SKM-1 treated with dmso at 0.1 percent for 144 hours (cell line): ENCODE data around the gene NEK7.
"Not testable (repeated sequence)": the region's sequence is repeated elsewhere in the genome, so short reads cannot be mapped to it uniquely, and the experiment has no call there.

Source experiments
- DNase-seq: peaks from one replicate; lab custom pipeline; 2025; ENCODE audit not compliant: unreplicated experiment; lab: John Stamatoyannopoulos, UW

The NEK7 gene

DNA sequence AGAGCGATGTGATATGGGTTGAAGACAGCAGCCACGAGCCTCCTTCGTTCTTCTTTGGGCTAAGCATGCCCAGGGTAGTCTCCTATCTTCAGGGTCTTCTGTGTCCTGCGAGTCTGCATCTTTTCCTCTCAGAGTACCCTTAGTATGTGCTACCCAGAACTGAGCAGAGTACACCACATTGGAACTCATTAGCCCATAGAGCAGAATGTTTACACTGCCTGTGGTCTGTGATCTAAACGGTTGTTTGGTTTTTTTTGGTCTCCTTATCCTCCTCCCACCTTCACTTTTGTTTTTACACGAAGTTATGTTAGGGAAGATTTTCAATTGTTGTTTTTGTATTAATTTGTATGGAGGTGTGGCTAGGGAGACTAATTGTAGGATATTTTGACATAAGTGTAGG is 126.4 kb downstream of the NEK7 start:
- DNase-seq, result no peak

DNA sequence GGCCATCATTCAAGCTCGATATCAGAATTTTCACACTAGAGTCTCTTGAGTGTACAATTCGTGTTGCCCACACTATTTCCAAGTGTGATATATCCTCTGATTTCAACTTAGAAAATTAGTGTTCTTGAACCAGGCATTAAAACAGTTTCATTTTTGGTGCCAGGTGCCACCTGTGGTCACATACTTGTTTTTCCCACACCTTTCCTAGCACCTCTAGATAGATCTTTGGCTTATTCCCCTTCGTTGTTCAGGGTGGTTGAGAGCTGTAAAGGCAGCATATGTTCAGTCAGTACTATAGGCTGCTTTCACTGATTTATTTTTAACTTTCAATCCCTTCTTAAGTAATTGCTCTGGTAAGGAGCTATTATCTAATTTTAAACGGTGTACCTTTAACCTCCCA is 131.1 kb downstream of the NEK7 start:
- no peak for DNase-seq

DNA sequence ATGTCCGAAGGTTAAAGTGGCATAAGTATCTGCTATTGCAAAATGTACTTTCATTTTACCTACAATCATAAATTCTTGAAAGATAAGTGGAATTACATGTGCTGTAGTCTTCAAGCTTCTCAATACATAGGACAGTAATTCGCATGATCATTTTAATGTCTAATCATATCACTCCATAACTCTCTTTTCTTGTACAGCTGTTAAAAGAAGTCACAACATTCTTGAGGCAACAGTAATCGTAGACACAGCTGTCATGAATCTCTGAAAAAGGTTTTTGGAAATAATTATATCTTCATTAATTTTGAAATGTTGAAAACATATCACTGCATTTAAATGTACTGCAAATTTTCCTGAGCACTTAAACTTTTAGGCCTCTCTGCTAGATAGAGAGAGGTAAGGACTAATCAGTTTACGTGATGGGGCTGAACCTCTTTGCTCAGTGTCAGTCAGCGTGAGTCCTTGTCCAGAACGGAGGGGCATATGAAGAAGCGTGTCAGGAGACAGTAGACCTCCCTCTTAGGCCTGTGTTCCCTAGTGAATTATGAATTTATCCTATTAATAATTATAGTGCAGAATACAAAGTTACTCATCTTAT is 133.4 kb downstream of the NEK7 start:
- no peak for DNase-seq

DNA sequence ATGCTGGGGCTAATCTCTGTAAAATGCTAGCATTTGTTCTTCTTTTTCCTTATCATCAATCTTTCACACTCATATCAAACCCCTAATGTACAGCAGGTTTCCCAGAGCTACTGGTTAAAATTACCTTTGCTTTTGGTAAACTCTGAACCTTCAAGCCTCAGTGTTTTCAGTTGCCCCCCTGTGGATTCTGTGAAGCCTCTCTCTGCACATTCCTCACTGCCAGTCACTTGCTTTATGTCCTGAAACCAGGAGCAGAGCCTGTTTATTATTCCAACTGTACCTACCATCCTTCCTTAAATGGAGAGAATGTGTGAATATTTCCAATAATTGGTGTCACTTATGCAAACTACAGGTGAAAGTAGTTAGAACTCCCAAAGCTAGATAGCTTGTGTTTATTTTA is 134.2 kb downstream of the NEK7 start:
- DNase-seq, result no peak

DNA sequence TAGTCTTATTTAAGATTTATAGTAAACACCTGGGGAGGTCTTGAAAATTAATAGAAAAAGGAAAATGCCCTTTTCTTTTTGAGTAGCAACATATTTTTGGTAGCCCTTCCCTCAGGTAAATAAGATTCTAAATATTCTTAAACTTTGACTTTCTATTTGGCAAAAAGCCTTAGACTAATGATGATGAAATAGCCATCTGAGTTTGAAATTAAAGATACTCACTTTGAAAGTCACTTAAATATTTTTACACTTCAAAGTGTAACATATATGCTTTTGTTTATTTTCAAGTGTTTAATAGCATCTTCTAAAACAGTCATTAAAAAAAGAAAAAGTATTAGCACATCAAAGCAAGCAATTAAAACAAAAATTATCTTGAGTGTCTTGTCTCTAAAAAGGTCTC is 135.1 kb downstream of the NEK7 start:
- DNase-seq, result no peak

DNA sequence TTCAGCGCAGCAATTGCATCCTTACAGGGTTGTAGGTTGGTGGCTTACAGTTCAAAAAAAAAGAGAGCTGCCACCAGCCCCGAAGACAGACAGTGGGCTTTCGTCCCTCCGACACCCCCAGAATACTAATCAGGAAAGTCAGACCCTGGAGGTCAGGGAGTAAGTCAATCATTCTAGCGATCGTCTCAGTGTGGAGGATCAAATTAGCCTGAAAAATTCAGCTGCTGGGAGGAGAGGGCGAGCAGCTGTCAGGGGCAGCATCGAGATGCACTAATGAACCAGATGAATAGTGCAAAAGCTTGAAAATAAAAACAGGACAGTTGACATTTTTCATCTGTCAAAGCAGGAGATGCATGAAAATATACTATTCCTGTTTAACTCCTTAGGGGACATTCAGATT is 138.4 kb downstream of the NEK7 start:
- no peak for DNase-seq

DNA sequence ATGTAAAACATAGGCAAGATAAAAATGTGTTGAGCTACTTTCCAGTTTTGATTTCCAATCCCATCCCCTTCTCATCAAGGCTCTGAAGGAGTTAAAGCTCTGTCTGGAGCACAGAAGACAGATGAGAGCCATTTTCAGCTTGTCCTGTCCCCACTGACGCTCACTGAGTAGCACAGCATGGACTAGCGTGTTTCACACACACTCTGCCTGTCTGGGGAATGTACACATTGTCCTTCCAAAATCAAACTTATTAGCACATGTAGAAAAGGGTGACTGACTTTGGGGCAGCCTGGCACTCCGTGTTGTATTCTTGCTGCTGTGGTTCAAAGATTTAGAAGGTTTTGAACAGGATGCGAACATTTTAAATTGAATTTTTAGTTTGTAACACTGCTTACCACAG is 139.2 kb downstream of the NEK7 start:
- no peak for DNase-seq

DNA sequence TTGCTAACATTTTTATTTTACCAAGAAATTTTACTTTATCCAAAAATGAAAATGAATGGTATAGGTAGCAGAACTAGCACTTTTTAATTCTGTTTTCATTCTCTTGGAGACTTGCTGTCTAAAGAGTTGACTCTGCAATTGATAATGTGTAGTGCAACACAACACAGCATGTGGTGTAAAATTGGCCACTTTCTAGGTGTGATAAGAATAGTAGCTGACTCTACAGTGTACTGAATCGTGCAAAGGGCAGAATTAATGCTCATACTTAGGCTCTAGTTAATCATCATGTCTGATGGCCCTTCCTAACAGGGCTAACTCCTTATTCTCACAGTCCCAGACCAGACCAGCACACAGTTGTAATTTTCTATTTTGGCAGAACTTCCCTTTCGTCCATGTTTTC is 140.5 kb downstream of the NEK7 start:
- DNase-seq, result no peak

DNA sequence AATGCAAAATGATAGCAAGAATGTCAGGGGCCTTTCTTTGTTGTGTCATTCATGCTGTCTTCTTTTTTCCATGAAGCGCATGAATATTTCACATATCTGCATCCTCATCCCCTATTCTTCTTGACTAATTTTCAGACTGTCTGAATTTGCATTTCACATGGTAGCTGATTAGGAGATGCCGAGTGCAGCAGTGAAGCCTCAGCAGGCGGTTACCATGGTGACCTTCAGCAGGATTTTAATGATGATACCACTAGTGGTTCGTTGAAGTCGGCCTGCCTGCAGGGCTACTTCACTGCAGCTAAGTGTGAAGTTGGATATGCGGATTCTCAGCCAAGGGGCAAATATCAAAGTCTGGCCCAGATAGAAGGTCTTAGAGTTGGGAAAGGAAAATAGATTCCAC is 141.8 kb downstream of the NEK7 start:
- no peak for DNase-seq

DNA sequence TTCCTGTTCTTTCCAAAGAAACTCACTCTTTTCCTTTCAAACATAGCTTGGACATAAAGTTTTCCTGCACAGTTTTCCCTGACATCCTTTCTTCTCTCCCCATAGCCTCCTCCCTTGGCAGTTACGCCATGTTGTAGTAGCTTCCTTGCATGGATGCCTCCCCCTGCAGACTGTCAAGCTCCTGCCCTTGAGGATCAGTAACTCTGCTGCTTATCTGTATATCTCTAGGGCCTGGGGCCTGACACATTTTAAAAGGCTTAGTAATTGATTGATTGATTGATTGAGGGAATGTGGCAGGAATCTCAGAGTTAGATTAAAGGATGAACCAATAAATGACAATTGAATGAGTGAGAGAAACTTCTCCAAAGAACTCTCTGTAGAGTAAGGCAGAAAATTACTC is 143.7 kb downstream of the NEK7 start:
- DNase-seq, result no peak

DNA sequence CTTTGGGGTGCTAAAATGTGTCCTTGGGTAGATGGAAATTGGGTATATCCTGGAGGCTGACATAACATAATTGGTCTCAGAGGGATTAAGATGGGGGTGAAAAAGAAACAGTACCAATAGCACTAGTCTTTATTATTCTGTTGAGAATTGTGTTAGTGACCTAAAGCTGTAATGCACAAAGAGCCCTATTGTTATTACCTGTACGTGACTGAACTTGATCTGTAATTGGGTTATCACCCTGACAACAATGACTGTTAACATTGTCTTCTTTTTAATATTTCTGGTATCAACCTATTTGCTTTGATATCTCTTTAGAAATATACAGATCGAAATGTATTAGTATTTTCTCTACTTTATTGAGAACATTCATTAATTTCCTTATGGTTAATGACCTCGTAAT is 147.6 kb downstream of the NEK7 start:
- no peak for DNase-seq

DNA sequence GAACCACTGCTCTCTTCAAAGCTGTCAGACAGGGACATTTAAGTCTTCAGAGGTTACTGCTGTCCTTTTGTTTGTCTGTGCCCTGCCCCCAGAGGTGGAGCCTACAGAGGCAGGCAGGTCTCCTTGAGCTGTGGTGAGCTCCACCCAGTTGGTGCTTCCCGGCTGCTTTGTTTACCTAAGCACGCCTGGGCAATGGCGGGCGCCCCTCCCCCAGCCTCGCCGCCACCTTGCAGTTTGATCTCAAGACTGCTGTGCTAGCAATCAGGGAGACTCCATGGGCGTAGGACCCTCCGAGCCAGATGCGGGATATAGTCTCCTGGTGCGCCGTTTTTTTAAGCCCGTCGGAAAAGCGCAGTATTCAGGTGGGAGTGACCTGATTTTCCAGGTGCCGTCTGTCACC is 158.0 kb downstream of the NEK7 start:
- DNase-seq, result not testable (repeated sequence)

DNA sequence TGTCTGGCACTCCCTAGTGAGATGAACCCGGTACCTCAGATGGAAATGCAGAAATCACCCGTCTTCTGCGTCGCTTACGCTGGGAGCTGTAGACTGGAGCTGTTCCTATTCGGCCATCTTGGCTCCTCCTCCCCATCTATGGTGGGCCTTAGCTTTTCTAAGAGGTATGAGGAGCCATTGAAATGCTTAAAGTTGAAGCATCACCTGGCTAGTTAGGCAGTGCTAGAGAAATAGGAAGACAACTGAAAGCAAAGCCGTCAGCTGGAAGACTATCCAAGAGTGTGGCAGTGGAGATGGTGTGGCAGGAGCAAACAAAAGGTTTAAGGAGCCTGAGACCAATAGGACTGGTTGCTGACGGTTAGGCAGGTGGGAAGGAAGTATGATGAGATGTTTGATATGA is 158.5 kb downstream of the NEK7 start:
- not testable (repeated sequence) for DNase-seq

DNA sequence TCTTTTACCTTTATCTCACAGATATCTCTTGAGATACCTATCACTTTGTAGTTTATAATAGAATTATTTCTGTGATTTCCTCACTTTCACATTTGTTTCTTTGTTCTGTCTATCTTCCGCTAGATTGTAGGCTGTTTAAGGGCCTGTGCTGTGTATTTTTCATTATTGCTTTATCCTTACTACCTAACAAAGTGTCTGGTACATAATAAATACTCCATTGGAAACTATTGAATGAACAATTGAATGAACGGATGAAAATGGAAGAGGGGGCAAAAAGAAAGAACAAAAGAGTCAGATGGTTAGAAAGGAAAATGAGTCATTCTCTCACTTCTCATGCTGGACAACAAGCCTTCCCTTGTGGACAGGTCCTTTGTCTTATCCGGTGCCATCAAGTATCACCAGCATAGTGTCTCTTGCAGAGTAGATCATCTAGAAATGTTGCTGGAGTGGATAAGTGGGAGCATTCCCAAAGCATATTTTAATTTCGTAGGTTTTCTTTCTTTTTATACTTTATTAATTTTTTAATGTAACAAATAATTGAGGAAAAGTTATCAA is 159.8 kb downstream of the NEK7 start:
- no peak for DNase-seq

DNA sequence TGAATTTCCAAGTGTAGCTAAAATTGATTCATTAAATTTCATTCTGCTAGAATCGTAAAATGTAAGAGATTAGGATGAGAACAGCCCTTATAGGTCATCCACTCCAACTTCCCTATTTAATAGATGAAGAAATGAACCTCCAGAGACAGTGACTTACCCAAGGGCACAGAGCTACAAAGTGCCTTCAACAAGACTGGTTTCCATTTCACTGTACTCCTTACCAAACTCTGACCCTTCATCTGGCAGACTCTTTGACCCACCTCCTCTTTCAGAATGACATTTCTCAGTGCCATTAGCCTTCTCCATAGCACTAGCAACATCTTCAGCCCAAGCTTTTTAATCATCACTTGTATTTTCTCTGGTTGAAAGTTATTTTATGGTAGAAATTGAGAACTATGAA is 161.3 kb downstream of the NEK7 start:
- peak; percentile 37 for DNase-seq

DNA sequence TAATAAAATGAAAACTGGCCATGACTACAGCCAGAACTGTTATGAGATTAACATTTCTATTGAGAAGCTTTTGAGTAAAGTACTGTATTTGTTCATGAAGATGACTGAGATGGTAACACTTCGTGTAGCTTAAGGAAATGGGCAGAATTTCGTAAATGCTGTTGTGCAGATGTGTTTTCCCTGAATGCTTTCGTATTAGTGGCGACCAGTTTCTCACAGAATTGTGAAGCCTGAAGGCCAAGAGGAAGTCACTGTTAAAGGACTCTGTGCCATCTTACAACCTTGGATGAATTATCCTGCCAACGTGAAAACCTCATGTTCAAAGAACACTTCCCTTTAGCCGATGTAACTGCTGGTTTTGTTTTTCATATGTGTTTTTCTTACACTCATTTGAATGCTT is 164.0 kb downstream of the NEK7 start:
- peak; percentile 16 for DNase-seq

DNA sequence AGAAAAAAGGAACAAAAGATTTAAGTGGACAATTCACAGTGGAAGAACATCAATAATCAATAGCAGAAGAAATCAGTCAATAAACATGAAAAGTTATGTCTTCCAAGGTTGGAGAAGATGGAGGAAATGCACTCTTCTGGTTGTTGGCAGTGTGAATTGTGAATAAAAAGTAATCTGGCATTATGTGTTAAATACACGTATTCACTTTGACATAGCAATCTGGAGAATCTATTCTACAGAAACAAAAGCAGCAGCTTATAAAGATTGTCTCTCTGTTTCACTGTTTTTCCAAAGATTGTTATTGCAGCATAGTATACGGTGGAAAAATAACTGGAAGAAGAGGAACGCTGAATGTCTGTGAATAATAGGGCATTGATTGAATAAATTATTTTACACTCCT is 169.4 kb downstream of the NEK7 start:
- DNase-seq, result no peak

DNA sequence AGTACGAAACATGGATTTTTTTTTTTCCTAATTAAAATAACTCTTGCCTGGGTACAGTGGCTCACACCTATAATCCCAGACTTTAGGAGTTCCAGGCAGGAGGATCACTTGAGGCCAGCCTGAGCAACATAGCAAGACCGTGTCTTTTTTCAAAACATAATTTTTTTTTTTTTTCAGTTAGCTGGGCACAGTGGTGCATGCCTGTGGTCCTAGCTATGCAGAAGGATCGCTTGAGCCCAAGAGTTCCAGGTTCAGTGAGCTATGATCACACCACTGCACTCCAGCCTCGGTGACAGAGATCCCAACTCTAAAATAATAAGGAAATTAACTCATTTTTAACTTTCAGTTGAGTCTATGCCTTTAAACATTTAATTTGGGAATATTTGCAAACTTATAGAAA is 170.1 kb downstream of the NEK7 start:
- no peak for DNase-seq

DNA sequence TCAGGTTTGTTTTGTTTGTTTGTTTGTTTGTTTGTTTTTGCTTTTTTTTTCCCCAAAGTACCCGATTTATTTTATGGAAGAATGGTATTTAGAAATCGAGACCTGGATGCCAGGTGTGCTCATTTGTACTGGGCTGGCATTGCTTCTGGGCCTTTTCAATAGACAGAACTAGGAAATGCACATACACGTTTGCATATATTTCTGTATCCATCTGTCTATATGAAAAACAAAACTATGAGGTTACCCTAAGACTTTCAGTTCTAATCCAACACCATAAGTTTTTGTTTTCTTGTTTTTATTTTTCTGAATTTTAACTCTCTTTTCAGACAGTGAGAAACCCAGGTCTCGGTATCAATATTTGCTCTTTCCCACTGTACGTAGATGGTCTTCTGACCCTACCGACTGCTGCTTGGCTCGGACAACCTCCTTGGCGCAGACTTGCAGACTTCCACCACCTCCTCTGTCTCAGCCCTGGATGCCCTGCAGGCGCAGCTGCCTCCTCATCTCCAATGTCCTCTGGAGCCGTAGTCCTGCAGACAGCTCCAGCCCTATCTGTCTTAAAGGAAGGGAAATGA is 171.7 kb downstream of the NEK7 start:
- no peak for DNase-seq

DNA sequence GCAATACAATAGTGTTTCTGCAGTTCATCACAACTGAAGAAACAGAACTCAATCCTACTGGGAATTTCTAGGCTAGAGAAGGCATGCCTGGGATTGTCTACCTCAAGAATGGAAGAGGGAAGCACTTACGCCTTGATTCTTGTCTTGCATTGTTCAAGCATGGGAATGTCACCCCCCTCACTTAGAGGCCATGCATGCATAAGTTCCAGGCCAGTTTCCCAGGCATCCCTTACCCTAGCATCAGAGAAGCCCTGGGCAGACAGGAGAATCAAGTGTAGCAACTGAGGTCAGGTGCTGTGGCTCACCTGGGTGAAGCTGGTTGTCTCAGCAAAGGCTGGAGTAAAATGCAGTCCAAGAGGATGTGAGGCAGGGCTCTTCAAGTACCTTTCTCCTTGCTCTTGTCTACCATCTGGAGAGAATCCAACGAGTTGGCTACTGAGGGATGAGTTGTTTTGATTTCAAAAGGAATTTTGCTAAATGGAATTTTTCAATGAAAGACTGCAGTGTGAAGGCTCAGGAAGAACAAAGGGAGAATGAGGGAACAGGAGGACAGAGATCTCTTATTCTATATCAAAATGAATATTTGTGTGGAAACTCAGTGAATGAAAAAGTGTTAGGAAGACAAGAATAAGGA is 174.3 kb downstream of the NEK7 start:
- DNase-seq, result no peak

DNA sequence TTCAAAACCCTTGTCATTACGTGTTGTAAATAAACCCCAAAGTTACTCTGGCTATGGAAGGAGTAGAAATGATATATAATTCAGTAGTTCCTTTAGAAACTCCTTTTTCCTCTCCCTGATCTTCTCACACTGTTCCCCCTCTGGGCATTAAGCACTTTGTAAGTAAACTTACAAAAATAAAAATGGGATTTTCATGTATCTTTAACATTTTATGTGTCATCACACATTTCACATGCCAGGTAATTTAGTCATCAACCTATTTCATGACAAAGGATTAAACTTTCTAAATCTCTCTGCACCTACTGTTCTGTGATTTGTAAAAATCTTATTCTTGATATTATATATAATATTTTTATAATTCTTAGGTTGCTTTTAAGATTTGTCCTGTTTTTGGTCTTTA is 176.9 kb downstream of the NEK7 start:
- no peak for DNase-seq

DNA sequence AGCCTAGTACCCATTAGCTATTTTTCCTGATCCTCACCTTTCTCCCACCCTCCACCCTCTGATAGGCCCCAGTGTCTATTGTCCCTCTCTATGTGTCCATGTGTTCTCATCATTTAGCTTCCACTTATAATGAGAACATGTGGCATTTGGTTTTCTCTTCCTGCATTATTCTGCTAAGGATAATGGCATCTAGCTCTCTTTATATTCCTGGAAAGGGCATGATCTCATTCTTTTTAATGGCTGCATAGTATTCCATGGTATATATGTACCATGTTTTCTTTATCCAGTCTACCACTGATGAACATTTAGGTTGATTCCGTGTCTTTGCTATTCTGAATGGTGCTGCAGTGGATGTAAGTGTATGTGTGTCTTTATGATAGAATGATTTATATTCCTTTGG is 178.9 kb downstream of the NEK7 start:
- DNase-seq, result no peak

DNA sequence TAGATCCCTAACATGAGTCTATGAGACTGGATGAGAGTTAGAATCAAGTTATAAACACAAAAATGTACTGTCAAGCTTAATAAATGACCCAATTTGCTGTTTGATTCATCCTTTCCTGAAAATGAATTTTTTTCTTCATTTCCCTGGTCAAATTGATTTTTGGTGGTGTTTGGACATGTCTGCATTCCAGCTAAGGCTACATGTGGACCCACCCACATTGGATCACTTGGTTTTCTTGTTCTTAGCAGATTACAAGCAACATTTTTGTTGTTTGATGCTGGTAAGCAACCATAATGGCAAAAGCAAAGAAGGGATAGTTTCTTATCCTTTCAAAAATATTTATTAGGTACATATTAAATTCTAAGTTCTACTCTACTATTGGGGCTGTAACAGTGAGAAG is 181.1 kb downstream of the NEK7 start:
- no peak for DNase-seq
